Measurements from ENCODE around the gene GKAP1.
"Not testable (repeated sequence)": the region's sequence is repeated elsewhere in the genome, so short reads cannot be mapped to it uniquely, and the experiment has no call there.

GKAP1 gene

GRCh38 chr9:83817356-83818278 lies at the start of gene GKAP1:
GKAP1 (minus strand) TSS chr9:83817769; CDS start chr9:83806517, 11,252 bp downstream.
- peak within 1 kb of the TSS; percentile 64 for H3K4me3 ChIP-seq (ENCODE audit: low read depth, low read length)

GRCh38 chr9:83849895-83850294 lies 32.3 kb upstream of the GKAP1 start:
- H3K4me3 ChIP-seq (ENCODE audit: low read depth, low read length), result not testable (repeated sequence)

GRCh38 chr9:83837070-83837643 lies 19.6 kb upstream of the GKAP1 start:
- not testable (repeated sequence) for H3K4me3 ChIP-seq (ENCODE audit: low read depth, low read length)

- H3K4me3 ChIP-seq (ENCODE audit: low read depth, low read length), result not testable (repeated sequence)
Observed at GRCh38 chr9:83830426-83831071, 13.0 kb upstream of the GKAP1 start.

GRCh38 chr9:83824986-83825623 lies 7.5 kb upstream of the GKAP1 start:
- H3K4me3 ChIP-seq (ENCODE audit: low read depth, low read length), result not testable (repeated sequence)

GRCh38 chr9:83817011-83817355 lies 586 bp downstream of the GKAP1 start:
- H3K4me3 ChIP-seq (ENCODE audit: low read depth, low read length), result peak overlapping the region; percentile 64

- not testable (repeated sequence) for H3K4me3 ChIP-seq (ENCODE audit: low read depth, low read length)
Observed at GRCh38 chr9:83815120-83815519, 2.4 kb downstream of the GKAP1 start.

GRCh38 chr9:83809213-83809612 lies 8.4 kb downstream of the GKAP1 start:
- H3K4me3 ChIP-seq (ENCODE audit: low read depth, low read length), result not testable (repeated sequence)

GRCh38 chr9:83804454-83804853 lies 13.1 kb downstream of the GKAP1 start:
- not testable (repeated sequence) for H3K4me3 ChIP-seq (ENCODE audit: low read depth, low read length)

GRCh38 chr9:83803941-83804340 lies 13.6 kb downstream of the GKAP1 start:
- H3K4me3 ChIP-seq (ENCODE audit: low read depth, low read length), result not testable (repeated sequence)

GRCh38 chr9:83800236-83801033 lies 17.1 kb downstream of the GKAP1 start:
- no peak overlapping the region for H3K4me3 ChIP-seq (ENCODE audit: low read depth, low read length)
- no peak for TF ChIP-seq CTCF (IDR thresholded peaks at IDR 0.05; ENCODE audit: low read depth, low read length)

- TF ChIP-seq CTCF (IDR thresholded peaks at IDR 0.05; ENCODE audit: low read depth, low read length), result no peak
- no peak overlapping the region for H3K4me3 ChIP-seq (ENCODE audit: low read depth, low read length)
Observed at GRCh38 chr9:83794051-83794450, 23.5 kb downstream of the GKAP1 start.
